HG02798 (cell line): ENCODE data around the gene EIF1.
"Not testable (repeated sequence)": the region's sequence is repeated elsewhere in the genome, so short reads cannot be mapped to it uniquely, and the experiment has no call there.

ENCODE experiments used
- ATAC-seq: cut with Tn5 transposase; IDR thresholded peaks from one replicate; pipeline ENCODE4 v1.9.1; 2021; ENCODE audit warnings: mild to moderate bottlenecking; ENCODE audit not compliant: unreplicated experiment, poor library complexity

The EIF1 gene

DNA sequence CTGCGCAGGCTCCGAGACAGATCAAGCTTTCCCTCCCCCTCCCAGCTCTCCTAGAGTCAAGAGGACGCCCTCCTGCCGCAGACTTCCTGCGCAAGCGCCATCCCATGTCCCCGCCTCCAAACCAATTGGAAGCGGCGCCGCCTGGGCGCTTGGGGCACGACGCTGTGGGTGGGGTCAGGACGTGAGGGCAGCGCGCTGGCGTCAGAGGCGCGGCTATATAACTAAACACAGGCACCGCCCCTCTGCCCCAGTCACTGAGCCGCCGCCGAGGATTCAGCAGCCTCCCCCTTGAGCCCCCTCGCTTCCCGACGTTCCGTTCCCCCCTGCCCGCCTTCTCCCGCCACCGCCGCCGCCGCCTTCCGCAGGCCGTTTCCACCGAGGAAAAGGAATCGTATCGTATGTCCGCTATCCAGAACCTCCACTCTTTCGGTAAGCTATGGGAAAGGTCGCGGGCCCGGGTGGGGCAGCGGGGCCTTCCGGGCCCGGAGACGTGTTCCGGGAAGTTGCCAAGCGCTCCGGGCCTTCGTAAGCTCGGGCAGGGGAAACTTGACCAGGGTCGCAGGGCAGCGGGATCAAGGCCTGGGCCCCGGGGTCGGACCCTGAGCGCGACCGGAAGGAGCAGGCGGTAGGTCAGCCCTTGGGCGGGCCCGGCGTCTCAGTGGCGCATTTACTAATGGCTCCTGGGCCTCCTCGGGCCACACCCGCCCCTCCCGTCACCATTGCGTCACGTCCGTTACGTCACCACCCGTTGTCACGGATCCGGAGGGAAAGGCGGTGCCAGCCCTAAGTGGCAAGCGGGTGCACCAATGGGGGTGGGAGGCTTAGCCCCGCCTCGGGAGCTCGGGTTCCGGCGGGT lies at the start of gene EIF1:
Gene EIF1 (plus strand): TSS at position 245 of the 856 bp plus-strand sequence. CDS start 154 bp downstream, at position 399.
- ATAC-seq: peak; percentile 81

DNA sequence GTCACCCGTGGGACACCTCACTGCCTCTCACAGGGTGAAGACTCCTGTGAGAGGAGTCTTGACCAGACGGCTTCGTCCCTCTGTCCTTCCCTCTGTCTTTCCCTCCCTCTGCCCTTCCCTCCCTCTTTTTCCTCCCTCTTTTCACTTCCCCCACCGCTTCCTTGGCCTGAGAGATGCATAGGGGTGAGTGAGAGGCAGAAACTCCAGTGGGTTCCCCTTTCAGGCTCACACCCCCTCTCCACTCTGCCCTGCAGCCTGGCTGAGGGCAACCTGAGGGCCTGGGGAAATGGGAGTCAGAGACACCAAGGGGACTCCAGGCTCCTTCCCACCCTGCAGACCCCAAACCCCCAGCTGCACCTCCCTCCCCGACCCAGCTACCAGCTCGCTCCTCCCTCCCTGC lies 49.7 kb upstream of the EIF1 start:
- ATAC-seq: no peak

DNA sequence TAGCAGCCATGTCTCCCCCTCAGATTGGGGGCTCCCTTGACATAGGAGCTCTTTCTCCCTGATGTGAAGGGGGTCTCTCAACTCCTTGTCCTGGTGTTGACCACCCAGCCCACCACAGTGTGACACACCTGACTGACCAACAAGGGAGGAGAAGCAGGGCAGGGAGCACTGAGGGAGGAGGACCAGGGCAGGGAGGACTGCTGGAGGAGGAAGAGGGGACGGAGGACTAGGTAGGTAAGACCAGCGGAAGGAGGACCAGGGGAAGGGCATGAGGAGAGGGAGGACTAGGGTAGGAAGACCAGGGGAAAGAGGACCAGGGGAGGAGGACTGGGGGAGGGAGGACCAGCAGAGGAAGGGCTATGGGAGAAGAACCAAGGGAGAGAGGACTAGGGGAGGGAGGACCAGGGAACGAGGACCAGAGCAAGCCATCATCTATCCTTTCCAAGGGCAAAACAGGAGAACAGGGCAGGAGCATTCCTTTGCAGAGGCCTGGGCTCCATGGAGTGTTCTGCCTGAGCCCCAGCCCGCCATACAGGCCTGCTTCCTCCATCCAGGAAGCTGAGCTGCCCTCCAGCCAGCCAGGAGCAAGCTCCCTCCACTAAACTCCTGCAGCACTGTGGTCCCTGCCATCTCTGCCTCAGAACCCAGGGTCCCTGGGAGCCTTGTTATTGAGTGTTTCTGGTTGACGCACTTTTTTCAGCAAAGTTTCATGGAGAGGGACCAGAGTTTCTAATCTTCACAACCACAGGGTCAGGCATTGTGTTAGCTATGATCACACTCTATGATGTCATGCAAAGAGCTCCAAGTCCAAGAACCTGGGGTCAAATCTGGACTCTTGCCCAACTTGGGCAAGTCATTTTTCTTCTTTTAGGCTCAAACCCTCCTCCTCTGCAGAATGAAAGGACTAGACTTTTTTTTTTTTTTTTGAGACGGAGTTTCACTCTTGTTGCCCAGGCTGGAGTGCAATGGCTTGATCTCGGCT lies 48.9 kb upstream of the EIF1 start:
- no peak for ATAC-seq

DNA sequence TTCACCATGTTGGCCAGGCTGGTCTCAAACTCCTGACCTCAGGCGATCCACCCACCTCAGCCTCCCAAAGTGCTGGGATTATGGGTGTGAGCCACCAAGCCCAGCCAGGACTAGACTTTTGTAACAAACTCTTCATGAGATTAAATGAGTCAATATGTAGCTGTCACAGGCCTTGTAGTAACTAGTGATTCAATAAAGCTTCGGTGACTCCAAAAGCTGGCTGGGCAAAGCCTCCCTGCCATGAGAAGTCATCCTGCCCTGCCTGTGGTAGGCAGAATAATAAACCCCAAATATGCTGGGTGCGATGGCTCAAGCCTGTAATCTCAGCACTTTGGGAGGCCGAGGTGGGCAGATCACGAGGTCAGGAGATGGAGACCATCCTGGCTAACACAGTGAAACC lies 48.1 kb upstream of the EIF1 start:
- ATAC-seq: not testable (repeated sequence)

DNA sequence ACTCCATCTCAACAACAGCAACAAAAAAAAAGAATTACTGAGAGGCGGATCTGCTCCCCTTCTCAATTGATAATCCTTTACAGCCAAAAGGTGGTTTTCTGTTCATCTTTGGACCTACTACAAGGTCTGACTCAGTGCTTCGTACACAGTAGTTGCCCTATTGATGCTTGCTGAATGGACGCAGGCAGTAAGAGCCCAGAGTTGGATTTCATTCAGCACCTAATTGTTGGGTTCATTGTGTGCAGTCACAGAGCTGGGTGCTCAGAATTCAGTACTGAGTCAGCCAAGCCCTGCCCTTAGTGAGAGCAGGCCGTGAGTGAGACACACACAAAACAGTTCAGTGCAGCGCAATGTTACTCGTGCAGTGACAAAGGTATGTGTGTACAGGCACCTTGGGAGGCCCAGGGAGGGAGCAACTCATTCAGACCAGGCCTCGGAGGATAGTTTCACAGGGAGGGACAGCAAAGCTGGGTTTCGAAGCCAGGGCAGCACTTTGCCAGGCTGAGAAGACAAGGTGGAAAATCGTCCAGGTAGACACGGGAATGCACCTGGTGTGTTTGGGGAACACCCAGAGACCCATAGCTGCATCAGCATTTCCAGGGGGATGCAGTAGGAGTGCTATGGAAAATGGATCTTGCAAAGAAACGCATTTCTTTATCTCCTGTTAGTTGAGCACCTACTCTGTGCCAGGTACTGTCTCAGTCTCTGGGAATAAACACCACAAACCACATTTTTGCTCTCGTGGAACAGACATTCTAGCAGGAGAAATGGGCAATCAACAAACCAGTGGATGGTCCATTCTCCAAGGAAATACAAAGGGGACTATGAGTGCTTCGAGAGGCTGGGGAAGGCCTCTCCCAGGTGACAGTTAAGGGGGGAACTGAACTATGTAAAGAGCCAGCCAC lies 46.2 kb upstream of the EIF1 start:
- no peak for ATAC-seq

DNA sequence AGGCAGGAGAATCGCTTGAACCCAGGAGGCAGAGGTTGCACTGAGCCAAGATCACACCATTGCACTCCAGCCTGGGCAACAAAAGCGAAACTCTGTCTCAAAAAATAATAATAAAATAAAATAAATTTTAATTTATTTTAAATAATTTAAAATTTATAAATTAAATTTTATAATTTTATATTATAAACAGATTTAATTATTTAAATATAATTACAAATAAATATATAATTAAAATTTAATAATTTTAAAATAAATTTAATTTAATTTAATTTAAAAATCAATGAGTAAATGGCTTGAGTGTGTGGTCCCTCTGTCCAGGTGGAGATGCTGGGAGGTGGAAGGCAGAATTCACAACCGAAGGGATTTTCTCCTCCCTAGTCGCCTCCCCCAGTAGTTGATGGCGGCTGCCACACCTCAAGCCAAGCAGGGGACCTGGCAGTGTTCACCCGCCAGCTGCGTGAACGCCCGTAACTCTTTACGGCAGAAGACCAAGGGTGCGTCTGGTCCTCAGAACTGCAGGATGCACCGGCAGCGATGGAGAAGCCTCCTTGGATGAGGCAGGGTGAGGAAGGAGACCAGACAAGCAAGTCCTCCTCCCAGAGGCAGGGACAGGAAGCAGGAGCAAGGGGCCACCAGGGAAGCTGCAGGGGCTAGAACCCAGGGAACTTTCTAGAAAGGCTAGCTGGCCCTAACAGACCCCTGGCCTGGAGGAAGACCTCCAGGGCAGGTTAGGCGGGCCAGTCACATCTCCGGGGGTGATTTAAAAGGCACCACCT lies 41.5 kb upstream of the EIF1 start:
- no peak for ATAC-seq

DNA sequence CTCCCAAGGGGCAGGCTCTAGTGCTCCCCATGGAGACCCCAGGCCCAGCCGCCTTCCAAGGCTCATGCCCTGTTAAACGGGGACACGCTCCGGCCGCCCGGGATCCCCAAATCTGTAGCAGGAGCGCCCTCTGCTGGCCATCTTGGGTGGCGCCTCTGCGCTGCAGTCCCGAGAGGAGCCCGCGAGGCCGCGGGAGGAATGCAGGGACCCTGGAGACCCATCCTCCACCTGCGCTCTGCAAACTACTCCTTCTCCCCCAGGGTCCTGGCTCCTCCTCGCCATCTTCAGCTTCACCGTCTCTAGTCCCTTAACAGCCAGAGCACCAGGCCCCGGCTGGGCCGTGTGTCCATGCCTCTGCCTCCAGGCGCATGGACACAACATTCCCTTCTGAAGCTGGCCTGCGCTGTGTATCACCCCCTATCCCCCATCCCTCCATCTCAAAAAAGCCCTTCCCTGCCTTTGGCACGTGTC lies 40.7 kb upstream of the EIF1 start:
- ATAC-seq: peak; percentile 61

DNA sequence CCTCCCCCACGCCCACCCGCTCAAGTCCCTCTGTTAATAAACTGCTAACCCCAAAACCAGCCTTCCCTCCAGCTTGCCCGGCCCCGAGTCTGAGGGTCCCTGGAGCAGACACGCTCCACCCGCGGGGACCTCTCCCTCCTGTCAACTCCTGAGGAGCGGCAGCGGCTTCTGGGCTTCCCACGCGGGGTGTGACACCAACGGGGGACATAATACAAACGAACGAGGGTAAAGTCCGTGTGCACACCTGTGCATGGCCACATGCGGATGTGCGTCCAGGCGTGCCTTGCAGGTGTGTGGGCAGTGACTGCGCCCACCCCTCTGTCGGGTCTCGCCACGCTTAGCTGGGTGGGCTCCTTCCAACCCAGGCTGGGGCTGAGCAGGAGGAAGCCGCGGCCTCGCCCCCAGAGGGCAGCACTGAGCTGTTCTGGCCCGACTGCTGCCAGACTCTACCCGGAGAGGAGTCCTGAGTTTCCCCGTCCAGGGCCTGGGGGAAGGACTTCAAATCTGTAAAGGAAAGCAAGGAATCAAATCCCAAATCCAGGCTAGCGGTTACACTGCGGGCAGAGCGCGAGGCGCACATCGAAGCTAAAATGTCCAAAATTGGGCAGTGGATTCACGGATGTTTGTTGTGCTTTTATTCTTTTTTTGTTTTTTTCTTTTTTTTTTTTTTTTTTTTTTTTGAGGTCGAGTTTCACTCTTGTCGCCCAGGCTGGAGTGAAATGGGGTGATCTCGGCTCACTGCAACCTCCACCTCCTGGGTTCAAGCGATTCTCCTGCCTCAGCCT lies 40.1 kb upstream of the EIF1 start:
- ATAC-seq: peak; percentile 67

DNA sequence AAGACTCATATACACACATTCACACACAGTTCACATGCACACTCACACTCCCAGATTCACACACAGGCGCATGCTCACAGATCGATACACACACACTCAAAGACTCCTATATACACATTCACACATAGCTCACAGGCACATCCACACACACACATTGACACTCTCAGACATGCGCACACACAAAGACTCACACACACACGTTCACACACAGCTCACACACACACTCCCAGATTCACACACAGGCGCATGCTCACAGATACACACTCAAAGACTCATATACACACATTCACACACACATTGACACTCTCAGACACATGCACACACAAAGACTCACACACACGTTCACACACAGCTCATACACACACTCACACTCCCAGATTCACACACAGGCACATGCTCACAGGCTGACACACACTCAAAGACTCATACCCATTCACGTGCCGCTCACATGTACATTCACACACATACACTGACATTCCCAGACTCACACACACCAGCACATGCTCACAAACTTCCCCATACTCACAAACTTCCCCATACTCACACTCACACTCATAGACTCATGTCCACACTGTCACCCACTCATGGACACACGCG lies 38.7 kb upstream of the EIF1 start:
- no peak for ATAC-seq

DNA sequence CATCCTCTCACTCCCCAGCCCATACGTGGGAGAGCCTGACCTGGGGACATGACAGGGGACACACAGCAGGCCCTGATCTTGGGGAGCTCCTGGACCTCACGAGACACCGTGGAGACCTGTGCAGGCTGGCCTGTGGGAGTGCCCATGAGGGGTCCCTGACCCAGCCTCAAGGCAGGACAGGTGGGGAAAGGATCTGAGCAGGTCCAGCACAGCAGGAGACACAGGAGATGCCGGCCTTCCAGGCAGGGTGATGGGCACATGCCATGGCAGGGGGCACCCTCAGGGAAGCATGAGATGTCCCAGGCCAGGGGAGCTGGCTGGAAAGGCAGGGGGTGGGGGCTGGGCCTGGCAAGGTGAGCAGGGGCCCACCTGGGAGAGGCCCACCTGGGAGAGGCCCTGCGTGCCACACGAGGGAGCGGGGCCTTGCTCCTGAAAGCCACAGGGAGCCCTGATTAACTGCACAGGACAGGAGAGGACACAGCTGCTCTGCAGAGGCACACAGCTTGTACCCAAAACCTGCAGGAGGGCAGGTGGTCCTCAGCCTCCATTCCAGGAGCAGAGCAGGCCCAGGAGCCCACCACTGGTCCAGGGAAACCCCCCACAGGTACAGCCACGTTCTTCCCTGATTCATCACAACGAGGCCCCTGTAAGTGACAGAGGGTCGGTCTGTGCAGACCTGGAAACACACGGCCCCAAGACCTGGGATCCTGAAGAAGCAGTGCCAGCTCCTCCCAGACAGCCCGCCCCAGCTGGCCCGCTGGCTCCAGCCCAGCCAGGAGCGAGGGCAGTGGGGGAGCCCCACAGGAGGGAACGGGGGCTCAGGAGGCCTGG lies 37.7 kb upstream of the EIF1 start:
- ATAC-seq: no peak

DNA sequence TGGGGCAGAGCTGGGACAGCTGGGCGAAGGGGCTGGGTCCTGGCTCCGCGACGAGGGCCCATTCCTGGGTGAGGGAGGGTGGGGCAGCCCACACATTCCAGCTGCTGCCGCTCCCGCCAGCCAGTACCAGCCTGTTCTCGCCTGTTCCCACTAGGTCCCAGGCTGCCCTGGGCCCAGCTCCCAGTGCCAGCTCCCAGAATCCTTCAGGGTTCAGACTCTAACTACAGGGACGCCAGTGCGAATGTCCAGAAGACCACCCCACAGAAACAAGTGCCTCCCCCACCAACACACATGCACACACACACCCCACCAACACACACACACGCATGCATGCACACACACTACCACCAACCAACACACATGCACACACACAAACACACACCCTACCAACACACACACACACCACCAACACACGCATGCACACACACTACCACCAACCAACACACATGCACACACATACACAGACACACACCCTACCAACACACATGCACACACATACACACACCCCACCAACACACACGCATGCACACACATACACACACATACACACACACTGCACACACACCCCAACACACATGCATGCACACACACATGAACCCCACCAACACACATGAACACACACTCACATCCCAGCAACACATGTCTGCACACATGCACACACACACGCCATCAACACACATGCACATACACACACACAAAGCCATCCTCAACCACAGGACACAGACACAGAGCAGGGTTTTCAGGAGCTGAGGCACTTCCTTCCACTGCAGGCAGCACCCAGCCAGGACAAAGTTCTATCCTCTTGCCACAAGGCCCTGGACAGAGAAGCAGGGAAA lies 36.8 kb upstream of the EIF1 start:
- no peak for ATAC-seq

DNA sequence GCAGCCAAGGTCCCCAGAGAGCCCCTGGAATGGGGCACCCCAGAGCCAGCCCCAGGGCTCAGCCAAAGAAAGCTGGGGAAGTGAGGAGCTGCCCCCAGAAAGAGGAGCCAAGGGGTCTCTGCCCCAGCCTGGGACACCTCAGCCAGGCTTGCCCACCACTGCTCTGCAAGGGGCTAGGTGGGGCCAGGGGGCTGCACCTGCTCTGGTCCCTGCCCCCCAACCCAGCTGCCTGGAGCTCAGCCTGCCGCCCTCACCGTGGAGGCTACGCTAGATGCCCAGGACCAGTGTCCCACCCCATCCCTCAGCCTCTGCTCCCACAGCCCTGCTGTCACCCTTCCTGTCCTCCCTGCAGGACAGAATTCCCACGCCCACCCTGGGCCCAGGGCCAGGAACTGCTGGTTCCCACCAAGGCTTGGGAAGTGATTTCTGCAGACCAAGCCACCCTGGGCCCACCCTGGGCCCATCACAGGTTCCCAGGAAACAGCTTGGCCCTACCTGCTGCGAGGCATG lies 36.2 kb upstream of the EIF1 start:
- ATAC-seq: no peak

DNA sequence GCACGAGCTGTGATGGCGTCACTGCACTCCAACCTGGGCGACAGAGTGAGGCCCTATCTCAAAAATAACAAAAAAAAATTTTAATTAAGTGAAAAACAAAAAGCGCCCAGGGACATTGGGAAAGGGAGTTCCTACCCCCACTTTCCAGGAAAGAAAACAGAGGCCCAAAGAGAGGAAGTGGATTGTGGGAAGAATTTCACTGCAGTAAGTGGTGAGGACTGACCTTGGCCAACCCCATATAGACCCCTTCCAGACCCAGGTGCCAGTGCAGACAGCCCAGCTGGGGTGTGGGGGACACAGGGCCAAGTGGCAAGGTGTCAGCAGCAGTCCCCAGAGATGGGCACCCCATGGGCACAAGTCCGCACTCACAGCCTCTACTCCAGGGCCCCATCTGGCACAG lies 35.3 kb upstream of the EIF1 start:
- no peak for ATAC-seq

DNA sequence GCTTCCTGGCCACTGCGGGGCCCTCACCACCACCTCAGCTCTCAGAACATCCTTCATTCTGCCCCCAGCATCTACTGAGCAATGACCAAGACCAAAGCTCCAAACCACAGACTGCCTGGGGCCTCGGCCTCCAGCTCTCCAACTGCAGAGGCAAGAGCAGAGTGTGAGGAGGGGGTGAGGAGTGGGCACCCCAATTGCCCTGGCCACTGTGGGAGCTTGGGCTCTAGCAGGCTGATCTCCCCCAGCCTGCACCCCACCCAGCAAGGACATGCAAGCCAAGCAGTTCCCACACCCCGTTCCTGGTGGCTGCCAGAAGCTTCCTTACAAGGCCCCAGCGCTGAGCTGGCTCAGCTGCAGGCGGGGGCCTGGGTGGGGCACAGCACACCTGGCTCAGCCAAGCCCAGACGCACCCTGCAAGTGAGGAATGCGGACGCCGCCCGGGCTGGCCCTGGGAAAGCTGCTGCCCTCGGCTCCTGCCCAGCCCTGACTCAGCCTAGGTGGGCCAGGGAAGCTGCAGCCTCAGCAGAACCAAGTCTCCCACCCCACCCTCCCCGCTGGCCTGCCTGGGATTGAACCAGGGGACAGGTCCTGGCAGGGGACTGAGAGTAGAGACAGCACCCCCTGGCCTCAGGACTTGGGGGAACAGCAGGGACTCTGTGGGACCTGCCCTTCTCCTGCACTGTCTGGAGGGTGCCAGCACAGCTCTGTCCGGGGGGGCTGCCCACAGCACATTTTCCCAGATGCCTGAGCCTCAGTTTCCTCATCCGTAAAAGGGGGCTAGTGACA lies 34.6 kb upstream of the EIF1 start:
- ATAC-seq: no peak
